NCI-H2081 treated with DMSO at 0.1 percent for 48 hours (cell line): ENCODE measurements around the gene MAFB.

Experiments
- DNase-seq: peaks from one replicate; lab custom pipeline; 2025; lab: John Stamatoyannopoulos, UW

MAFB gene

DNA sequence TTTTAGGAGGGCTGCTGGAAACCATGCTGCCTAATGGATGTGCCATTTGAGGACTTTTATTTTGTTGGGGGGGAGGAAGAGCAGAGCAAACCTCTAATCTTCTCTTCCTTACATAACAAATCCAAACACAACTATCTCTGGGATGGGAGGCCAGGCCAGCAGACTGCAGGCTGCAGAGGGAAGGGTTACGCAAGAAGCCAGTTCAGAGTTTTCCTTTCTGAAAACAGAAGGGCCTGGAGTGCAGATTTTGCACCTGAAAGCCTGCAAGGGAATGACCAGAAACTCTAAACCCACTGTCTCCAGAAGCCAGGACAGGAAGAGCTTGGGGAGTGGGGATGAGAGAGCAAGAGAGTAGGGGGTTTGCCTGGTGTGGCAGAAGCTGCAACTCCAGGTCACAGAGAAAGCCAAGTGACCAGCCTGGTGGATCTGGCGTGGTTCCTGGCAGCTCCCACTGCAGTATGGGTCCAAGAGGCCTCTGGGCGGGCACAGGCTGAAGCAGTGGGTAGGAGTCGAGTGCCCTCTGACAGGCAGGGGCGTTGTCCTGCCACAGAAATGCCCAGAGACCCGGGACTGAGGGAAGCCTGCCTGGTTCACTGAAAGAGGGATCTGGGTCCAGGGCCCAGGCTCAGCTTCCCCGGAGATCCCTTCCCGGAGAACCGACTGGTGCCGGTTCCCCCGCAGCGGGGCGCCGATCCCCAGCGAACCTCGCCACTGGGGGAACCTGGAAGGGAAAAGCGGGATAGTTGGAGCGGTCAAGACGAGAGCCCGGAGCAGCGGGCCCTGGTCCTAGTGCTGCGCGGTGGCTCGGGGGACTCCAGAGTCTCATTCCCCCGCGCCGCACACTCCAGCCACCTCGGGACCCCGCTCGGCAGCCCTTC lies 6.7 kb downstream of the MAFB start:
- DNase-seq = no peak

- no peak for DNase-seq
Measured at GRCh38 chr20:40681684-40682083, 7.4 kb downstream of the MAFB start.

GRCh38 chr20:40681165-40681564 lies 7.9 kb downstream of the MAFB start:
- DNase-seq = no peak

DNA sequence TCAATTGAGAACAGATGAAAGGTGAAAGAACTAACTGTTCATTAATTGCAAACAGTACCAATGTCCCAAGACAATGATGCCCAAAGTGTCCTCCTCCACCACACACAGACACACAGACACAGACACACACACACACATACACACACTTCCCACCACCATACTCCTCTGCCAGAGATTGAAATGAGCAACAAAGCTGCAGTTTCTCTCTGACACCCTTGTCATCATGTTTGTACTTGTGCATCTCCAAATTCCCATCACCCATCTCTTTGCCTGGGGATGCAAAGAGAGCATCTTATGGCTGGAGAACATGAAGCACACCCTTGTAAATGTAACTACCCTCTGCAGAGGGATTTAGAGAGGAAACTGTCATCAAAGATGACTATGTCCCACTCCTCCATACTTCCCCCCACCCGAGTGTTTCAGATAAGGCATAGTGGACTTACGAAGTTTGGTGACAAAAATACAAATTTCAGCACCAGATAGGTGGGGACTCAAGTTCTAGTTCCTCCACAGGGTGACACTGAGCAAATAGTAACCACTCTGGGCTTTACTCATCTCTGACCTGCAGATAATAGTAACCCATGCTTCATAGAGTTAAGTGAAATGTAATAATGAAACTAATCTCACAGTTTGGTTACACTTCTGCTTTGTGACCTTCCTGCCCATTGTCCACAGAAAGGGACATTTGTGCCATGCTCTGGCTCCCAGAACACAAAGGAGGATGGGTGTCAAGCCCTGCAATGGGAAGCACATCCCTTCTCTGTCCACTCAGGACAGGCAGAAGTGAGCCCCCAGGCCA lies 8.7 kb downstream of the MAFB start:
- no peak for DNase-seq

GRCh38 chr20:40679184-40679583 lies 9.9 kb downstream of the MAFB start:
- no peak for DNase-seq

GRCh38 chr20:40678286-40678875 lies 10.7 kb downstream of the MAFB start:
- no peak for DNase-seq

GRCh38 chr20:40677343-40677924 lies 11.6 kb downstream of the MAFB start:
- DNase-seq = no peak

DNA sequence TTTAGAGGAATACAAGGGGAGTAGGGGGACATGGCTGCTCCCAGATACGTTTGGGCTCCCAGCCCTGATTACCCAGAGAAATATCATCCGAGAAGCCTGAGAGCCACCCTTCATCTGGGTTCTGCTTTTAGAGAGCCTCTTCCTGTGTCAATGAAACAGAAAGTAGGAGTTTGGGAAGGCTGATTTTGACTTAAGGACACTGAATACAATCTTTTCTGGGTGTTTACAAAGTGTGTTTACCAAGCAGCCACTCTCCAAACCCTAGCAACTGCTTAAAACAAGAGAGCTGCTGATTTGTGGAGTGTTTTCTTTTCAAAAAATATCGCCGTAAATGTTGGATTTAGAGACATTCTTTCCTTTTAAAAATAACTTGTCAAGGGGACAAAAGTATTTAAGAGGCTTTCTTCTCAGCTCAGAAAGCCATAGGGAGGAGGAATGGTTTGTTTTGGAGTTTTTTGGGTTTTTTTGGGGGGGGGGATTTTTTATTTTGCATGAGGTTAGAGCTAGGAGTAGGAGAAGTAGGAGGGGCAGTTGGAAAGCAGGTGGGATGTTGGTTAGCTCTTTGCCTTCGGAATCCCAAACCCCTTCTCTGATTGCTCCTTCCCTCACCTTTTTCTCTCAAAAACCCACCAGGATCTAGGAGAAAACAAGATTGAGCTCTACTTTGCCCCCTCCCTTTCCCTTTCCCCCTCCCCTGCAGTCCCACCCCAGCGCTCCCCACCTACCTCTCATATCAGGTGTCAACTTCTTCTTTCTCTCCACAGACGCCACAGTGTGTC lies 12.4 kb downstream of the MAFB start:
- no peak for DNase-seq

GRCh38 chr20:40675599-40676221 lies 13.3 kb downstream of the MAFB start:
- no peak for DNase-seq

DNA sequence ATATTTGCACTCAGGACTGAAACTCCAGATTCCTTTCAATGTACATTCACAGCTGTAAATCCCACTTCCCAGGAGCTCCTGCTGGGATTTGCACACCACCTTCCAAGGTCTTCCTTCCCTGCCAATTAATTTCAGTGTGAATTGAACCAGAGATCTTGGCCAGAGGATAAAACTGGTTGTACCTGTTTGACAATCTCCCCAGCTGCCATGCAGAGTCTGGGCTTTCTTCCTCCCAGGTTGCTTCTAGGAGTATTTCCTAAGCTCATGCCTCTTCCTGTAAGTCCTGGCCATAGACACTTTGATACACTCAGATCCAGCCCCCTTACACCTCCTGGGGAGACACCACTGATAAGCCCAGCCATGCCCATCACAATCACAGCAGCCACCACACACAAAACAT lies 15.6 kb downstream of the MAFB start:
- DNase-seq = no peak

DNA sequence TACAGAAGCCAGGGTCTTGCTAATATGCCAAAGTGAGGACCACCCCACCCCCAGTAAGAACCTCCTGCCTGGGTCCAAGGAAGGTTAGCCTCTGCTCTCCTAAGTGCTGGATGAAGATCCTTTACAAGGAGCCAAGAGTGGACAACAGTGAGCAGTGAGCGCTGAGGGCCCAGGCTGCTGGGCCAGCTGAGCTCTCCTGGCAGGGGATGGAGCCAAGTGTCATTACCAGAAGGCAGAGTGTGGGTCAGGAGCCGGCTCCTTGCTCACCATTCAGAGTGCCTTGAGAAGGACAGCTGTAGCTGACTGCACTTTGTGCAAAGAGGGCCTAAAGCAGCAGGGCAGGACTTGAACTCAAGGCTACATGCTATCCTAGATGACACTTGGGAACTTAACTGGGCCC lies 16.9 kb downstream of the MAFB start:
- no peak for DNase-seq

GRCh38 chr20:40670253-40670652 lies 18.8 kb downstream of the MAFB start:
- DNase-seq = no peak

- no peak for DNase-seq
Measured at GRCh38 chr20:40669692-40670091, 19.3 kb downstream of the MAFB start.

- DNase-seq = no peak
Measured at GRCh38 chr20:40668449-40669228, 20.4 kb downstream of the MAFB start.

DNA sequence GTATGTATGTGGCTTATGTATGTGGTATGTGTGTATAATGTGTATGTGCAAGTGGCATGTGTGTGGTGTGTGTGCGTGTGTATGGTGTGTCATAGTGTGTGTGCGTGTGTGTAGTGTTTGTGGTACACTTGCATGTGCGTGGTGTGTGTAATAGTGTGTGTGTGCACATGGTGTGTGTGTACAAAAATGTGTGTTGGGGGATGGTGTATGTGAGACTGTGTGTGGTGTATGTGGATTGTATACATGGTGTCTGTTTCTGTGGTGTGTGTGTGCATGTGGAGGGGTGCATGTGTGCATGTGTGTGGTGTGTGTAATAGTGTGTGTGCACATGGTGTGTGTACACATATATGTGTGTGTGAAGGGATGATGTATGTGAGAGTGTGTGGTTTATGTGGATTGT lies 21.5 kb downstream of the MAFB start:
- no peak for DNase-seq

GRCh38 chr20:40666336-40666735 lies 22.7 kb downstream of the MAFB start:
- DNase-seq = no peak

DNA sequence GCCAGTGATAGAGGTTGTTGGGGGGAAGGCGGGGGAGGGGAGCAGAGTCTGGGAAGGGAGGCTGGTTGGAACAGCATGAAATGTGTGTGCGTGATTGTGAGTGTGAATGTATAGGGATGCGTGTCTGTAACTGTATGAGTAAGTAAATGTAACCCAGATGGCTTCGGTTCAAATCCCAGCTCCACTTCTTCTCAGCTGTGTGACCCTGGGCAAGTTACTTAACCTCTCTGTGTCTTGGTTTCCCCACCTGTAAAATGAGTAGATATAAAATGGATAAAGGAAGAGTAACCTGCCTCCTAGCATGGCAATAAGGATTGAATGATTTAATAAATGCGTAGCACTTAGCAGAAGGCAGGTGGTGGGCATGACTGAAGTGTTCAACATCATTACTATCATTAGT lies 24.1 kb downstream of the MAFB start:
- DNase-seq = no peak

GRCh38 chr20:40663991-40664880 lies 24.8 kb downstream of the MAFB start:
- DNase-seq = no peak

GRCh38 chr20:40663304-40663790 lies 25.7 kb downstream of the MAFB start:
- DNase-seq = no peak
